DMS53 treated with DMSO at 0.1 percent for 48 hours (cell line): Measurements from ENCODE around the gene DOCK2.

Experiments
- DNase-seq: peaks from one replicate; lab custom pipeline; 2025; ENCODE audit not compliant: unreplicated experiment; lab: John Stamatoyannopoulos, UW

DOCK2 gene

DNA sequence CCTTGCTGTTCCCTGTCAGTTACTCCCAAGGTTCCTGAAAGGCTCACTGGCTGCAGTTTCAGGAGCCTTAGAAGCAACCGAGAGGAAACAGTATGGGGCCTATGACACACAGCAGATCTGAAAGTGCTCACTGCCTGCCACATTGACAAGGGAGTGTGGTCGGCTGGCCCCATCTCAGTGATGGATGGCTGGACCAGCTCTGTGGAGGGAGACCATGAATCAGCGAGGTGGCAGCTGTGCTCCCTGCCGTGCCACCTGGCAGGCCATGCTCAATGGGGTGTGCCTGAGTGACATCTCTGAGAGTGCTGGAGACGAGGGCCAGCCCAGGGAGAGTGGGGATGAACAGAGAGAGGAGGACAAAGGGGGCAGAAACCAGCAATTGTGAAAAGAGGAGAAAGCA is 49.1 kb downstream of the DOCK2 start:
- no peak for DNase-seq

DNA sequence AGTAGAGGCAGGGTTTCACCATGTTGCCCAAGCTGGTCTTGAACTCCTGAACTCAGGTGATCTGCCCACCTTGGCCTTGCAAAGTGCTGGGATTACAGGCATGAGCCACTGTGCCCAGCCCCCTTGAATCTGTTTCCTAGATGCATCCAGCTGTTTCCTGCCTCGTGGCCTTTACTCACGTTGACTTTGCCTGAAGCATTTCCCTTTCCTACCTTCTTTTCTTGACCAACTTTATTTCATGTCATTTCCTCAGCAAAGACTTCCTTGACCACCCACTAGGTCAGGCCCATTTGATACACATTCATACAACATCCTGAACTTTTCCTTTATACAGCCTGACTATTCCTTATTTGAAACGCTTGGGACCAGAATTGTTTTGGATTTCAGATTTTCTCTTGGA is 51.0 kb downstream of the DOCK2 start:
- DNase-seq = no peak

DNA sequence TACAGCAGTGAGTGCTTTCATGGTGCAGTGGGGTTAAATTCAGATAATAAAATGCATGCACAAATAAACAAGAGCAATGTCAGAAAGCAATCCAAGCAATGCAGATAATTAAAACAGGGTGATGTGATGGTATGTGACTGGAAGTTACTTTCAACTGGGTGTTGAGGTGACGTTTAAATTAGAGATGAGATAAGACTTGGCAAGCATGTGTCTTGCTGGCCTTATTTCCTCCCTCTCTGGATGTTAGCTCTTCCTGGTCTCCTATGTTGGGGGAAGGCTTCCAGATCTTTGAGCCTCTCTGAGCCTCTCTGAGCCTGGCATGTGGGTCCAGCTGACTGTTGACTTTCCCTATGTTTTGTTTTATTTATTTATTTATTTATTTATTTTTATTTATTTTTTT is 54.4 kb downstream of the DOCK2 start:
- no peak for DNase-seq

DNA sequence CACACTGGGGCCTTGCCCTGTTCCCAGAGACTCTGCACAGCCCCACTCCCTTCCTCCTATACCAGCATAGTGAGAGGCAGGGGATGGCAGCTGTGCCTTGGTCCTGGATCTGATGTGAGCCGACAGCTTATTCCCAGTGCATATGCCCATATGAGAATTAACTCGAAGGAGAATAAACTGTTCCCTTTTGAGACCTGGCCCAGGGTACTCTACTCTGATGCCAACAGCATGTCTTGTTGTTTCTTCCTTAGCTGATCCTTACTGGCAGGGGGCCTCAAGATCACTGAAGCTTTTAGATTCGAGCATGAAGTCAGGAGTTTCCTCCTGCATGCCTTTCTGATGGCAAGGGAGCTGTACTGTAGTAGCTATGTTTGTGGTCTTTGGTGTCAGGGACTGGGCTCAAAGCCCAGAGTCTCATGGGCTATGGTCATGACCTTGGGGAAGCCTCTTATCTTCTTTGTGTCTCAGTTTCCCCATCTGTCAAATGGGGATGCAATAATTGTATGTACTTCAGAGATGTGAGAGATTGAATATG is 57.1 kb downstream of the DOCK2 start:
- DNase-seq = no peak

DNA sequence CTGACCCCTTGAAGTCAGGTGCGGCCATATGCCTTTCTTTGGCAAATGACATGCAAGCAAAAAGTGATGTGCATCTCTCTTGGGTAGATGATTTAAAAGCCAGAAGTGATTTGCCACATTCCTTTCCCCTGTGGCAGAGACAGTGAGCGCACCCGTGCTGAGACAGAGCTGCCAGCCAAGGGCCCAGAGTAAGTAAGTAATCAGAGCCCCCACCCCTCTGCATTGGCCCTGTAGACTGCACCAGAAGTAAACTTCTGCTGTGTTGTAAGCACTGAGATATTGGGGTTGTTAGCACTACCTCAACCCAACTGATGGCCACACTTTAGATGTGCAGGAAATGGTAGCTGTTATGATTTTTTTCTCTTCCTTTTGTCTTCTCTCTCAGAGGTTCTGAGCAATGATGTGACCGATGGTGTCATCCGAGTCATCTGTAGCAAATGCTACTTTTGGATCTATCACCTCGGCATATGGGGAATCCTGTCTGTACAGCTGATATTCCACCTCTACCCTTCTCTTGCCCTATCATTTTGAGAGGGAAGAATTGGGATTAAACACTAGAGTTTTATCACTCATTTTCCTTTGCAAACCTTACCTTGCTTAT is 58.0 kb downstream of the DOCK2 start:
- DNase-seq = no peak

DNA sequence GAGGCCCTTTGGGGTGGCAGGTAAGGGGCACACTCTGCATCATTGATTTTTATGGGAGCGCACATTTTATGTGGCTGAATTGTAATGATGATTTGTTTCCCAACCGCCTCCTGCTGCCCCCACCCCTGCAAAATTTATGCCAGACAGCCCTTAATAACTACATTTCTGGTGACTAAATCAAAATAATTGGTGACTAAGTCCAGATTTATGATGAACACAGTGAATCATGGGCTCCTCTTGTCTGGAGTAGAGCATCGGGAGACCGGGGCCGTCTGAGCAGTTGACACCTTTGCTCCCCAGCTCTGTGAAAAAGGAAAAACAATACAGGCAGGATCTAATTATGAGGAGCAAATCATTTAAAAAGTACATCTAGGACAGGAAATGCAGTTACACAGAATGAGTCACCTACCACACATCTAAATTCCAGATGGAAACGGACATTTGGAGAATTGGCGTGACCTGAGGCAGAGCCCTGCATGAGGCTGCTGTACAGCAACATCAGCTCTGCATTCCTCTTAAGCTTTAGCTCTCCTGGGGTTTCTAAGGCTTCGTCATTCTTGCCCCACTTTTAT is 58.9 kb downstream of the DOCK2 start:
- DNase-seq = no peak

DNA sequence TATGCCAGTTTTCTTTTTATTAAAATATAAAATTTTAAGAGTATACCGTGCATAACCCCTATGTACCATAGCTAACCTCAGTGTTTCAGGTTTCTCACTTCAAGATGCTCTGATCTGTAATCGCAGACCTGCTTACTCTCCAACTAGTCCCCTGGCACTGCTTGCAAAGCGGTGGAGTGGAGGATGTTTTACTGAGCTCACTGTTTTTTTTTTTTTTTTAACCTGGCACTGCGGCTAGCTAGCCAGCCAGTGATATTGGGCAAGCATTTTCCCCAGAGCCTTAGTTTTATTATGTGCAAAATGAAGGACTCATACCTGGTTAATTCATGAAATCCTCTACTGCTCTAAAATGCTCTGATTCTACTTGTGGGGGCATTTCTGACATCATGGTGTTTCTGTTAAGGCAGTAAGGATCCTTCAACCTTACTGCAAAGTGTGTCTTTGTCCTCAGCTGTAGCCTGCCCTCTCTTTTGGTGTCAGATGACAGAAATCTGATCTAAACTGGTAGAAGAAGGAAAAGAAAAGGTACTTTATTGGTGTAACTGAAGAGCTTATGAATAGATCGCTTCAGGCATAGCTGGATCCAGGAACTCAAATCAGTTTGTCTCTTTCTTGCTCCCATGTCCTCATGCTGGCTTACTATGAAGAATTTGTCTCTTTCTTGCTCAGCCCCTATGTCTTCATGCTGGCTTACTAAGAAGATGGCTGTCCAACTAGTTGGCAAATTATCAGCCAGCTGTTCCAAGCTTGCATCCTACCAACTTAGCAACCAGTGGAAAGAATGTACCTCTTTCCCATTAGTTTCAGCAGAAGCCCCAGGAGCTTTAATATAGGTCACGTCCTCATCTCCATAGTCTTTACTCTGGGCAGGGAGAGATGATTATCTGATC is 59.8 kb downstream of the DOCK2 start:
- DNase-seq = no peak

DNA sequence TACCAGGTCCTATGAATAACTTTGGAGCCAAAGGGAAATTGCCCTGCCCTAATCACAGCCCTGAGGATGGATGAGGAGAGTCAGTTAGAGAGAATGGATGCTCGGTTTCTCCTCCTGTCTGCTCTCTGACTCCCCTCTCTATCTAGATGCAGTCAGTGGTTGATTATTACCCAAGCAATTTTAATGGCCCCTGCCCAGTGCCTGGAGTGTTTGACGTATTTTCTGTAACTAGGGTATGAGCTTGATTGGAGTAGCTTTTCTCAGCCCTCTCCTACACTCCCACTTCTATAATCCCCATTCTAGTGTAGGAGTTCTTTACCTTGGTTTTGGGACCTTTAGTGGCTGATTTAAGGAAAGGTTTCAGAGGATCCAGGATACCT is 60.4 kb downstream of the DOCK2 start:
- DNase-seq = no peak

DNA sequence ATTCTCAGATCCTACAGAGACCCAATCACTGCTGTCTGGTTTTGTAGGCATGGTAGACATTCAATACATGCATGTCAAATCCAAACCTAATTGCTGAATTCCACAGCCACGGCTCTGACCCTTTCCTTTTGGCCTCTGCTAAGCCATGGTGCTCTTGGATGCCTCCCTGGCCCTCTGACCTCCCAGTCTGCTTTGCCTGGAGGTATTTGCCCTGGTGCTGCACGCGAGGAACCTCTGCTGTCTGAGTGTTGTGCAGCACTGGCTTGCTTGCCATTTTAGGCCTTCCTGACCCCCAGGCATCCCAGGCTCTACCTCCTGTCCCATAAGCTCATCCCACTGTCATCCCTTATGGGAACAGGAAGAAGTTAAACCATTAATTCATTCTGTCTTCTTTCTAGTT is 60.9 kb downstream of the DOCK2 start:
- DNase-seq = no peak

DNA sequence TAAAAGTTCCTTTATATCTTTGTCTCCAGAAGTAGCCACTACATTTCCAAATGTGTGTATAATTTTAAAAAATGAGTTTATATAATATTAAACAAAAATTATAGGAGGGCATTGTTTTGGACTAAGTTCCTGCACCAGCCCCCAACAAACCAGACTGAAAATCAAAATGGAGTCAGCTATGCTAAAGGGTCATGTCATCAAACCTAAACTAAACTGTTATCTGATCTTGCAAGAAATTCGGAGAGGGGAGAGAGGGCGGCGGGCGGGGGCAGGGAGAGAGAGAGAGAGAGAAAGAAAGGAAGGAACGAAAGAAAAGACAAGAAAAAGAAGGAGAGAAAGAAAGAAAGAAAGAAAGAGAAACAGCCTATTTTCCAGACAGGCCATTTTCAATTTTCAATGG is 63.5 kb downstream of the DOCK2 start:
- no peak for DNase-seq

DNA sequence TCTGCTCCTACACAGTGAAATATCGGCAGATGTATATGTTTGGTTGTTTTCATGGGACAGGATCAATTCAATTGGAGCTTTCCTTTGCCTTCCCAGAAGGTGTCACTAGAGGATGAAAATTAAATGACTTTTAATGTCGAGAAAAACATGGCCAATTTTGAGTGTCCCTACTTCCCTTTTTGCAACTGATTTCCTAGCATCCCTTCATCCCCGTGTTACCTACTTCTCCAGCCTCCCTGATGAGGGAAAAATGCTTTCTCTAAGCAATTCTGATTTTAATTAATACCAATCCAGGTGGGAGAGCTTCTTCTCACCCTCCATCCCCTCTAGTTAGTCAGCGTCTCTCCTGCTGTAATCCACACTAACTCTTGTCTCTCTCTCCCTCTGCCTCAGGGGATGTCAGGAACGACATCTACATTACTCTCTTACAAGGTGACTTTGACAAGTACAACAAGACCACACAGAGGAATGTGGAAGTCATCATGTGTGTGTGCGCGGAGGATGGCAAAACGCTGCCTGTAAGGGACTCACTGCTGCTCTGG is 64.9 kb downstream of the DOCK2 start:
- no peak for DNase-seq

DNA sequence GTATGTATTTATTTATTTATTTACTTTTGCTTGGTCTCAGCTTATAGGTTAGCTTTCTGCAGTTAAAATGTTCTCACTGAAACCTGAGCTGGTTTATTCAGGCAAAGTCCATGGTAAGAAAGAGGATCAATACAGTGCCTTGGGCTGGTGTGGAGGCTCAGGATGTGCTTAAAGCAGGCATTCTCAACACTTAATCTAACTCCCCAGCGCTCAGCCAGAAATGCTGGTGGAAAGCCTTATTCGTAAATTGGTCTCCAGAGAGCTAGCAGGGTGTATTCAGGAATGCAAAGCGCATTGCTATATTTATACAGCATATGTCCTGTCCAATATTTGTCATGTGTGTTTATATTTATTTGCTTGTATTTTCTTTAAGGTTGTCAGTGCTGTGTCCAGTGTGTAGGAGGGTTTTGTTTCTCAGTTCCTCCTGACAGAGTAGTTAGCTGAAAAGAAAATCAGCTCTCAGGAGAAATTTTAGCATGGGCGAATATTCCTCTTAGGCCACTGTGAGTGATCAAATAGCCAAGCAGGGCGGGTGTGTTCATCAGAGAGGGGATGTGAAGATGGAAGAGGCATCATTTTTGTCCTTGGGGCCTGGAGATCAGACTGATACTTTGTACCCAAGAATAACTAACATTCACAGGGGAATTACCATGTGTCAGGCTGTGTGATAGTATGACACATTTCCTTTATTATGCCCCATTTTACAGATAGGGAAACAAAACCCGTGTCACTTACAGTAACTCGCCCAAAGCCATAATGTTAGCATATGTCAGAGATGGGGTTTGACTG is 65.8 kb downstream of the DOCK2 start:
- DNase-seq = no peak

DNA sequence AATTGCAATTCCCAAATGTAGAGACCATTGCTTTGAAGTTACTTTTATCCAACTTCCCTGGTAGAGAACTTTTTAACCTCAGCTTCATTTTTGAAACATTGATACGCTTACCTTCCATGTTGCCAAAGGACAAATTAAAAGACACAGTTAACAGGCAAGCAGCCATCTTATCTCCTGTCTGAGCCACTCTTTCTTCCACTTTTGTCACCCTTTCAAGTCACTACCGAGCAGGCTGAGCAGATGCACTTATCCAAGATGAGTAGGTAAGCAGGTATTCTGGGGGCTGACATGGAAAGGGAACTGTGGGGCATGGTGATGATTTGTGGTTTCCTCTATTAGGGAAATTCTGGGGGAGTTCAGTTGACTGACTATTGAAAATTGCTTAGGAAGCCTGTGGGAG is 66.7 kb downstream of the DOCK2 start:
- DNase-seq = no peak

DNA sequence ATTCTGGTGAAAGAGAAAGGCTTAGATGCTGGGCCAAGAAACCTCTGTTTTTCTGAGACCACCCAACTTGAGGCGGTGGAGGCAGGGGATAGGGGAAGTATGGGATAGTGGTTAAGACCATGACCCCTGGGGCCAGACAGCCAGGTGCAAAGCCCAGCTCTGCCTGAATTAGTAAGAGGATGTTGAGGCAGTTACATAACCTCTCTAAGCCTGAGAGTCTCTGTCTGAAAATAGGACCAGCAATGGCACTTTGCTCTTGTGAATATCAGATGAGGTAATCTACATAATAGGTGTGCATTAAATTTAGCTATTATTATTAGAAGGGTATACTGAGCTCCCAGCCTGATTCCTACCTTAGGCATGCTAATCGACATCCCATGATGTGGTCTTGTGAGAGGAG is 68.2 kb downstream of the DOCK2 start:
- DNase-seq = no peak

DNA sequence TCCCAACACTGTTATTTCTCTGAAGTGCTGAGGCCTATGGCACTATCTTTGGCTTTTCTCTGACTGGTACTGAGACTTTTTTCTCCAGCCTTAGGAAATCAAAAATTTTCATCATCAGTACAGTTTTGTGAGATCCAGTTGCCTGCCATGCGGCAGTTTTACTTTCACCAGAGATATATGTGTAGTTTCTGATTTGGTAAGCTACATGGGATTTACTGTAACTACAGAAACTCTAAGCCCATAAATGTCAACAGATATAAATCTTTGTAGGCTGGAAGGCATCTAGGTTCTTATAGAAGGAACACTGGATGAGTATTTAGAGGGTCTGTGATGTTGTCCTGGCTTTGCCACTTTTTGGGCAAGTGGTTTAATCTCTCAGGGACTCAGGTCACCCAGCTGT is 69.0 kb downstream of the DOCK2 start:
- DNase-seq = no peak

DNA sequence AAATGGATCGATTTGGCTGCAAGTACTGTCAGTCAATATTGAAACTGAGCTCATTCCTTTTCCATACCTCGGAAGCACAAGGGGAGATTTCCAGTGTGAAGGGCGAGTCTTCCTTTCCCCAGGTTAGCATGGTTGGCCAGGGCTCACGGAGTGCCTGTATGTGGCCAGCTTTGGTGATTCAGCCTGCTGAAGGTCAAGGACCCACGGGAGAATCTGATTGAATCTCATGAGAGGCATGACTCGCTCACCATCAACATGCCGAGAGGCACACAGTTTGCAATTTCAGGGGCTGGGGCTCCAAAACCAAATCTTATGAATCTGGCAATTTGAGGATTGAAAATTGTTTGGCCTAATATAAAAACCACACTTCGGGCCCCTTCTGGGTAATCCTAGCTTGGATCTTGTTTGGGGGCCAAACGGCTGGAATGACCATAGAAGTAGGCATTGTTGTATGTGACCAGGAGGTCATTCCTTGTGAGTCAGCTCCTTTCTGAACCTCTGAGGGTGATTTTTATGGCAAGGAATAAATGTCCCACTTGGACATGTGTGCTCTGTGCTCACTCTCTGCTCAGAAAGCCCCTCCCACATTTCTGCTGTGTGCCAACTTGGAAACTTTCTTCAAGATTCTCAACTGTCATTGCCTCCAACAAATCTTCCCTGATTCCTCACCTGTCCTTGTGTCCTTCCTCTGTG is 69.8 kb downstream of the DOCK2 start:
- no peak for DNase-seq

DNA sequence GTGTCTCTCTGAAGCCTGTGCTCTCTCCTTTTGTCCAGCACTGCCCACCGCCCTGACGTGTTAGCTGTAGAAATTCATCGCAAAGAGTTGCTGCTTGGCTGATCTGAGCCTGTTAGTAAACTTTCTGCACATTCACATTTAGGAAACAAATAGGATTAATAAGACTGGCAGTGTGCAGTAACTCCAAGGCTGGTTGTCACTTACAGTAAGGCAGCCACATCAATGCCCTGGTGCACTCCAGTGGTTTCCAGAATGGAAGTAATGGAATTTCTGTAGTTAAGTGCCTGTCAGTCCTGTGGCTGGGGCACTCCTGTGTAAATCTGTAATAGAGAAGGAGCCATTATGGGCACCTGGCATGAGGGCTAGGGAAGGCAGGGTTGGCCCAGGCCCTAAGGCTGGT is 70.6 kb downstream of the DOCK2 start:
- no peak for DNase-seq

DNA sequence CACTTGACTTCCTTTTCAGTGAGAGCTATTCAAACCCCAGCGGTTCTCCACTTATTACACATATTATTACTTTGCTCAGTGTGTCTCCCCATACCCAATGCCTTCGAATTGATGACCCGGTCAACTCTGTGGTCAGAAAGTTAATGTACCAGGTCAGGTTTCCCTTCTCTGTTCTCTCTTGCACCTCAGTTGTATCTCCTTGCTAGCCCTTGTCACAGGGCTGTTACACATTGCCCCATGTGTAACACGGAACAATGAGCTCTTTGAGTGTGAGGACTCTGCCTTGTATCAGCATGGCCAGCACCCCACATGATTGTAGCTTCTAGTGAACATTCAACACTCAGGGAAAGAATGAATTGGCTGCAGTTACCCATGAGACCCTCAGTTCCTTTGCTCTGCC is 73.6 kb downstream of the DOCK2 start:
- no peak for DNase-seq

DNA sequence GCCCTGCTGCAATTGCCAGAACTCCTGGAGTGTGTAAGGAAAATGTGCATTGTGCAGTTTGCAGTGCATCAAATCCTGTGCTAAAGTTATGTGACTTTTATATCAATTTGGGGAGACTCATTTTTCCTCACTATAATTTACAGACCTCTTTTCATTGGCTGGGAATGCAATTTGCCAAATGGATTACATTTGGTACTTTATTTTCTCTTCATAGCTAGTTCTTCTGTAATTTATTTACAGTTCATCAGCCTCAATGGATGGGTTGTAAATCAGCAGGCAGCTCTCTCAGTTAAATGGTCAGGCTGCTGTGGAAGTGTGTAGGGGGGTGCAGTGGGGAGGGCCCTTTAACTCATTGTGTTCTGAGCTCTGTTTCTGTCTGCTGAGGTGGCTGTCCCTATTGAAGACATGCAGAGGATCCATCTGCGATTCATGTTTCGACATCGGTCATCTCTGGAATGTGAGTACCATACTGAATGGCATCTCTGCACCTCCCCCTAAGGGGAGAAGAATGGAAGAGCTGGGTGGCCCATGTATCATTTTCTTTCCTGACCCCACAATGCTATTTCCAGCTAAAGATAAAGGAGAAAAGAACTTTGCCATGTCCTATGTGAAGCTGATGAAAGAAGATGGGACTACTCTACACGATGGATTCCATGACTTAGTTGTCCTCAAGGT is 74.6 kb downstream of the DOCK2 start:
- no peak for DNase-seq

DNA sequence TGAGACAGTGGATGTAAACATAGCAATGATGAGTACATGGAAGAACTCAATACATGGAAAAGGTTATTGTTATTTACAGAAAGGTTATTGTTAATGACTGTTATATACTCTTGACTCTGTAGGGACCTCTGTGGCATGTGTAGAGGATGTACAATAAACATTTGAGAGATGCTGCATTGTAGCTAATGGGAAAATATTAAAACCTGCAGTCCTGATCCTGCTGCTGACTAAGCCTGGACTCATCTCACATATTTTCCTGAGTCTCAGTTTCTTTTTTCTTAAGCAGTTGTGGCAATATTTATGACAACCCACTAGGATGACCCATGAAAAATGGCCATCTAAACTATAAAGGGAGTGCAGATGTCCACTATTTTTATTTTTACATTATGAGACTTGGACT is 75.4 kb downstream of the DOCK2 start:
- no peak for DNase-seq
